HL-60 (cell line): ENCODE measurements around the gene SDCCAG8.

Experiments
- DNase-seq, 2 experiments: peaks; one replicate each; pipeline ENCODE4 v3.0.0-alpha.2; 2010 to 2020; ENCODE audit warnings: low read depth in 1 of 2, low spot score in 1 of 2
- H3K27ac ChIP-seq: fragments of 250-450 bp; sonication (Bioruptor Pico); replicated peaks from 2 replicates; pipeline ENCODE4 v1.5.1; 2020; ENCODE audit warnings: mild to moderate bottlenecking, moderate library complexity
- H3K27me3 ChIP-seq: fragments of 250-450 bp; sonication (Bioruptor Pico); 2 replicates; pipeline ENCODE4 v1.5.1; 2021; ENCODE audit warnings: mild to moderate bottlenecking, moderate library complexity; ENCODE audit not compliant: insufficient read depth, poor library complexity, severe bottlenecking
- H3K4me3 ChIP-seq: replicated peaks from 2 replicates; pipeline ENCODE4 v1.5.1; 2011; ENCODE audit warnings: mild to moderate bottlenecking, control low read depth, low read length; ENCODE audit not compliant: insufficient read depth
- CTCF ChIP-seq: IDR thresholded peaks from one replicate; pipeline ENCODE4 v1.5.1; 2011; ENCODE audit warnings: low read length, control low read depth, inconsistent platforms; ENCODE audit not compliant: insufficient read depth
- GABPA ChIP-seq: IDR thresholded peaks from 2 replicates; pipeline ENCODE4 v1.6.1; 2012; ENCODE audit warnings: low read depth
- POLR2AphosphoS5 ChIP-seq: IDR thresholded peaks from 2 replicates; pipeline ENCODE4 v1.6.1; 2012; ENCODE audit warnings: low read depth
- REST ChIP-seq: IDR thresholded peaks from 2 replicates; pipeline ENCODE4 v1.6.1; 2012; ENCODE audit warnings: low read depth; ENCODE audit not compliant: insufficient replicate concordance
- SPI1 ChIP-seq: IDR thresholded peaks from 2 replicates; pipeline ENCODE4 v1.6.1; 2012; ENCODE audit warnings: low read depth, mild to moderate bottlenecking, borderline replicate concordance

SDCCAG8 gene

GRCh38 chr1:243447844-243448243, 192.0 kb downstream of the SDCCAG8 start:
- H3K4me3 ChIP-seq: no peak overlapping the region
- TF ChIP-seq GABPA: no peak
- H3K27ac ChIP-seq: no peak overlapping the region
- no peaks in the 10 kb centered on the region for H3K27me3 ChIP-seq
- DNase-seq: no peak

- no peak overlapping the region for H3K4me3 ChIP-seq
- H3K27ac ChIP-seq: no peak overlapping the region
- TF ChIP-seq GABPA: no peak
- DNase-seq: no peak
- H3K27me3 ChIP-seq: no peaks in the 10 kb centered on the region
These were observed 193.5 kb downstream of the SDCCAG8 start for GRCh38 chr1:243449373-243449772.

GRCh38 chr1:243452092-243452491, 196.3 kb downstream of the SDCCAG8 start:
- DNase-seq: peak in 1 of 2 experiments; percentile 75
- Histone ChIP-seq H3K27me3 (no peaks in the 10 kb centered on the region), H3K27ac (peak overlapping the region; percentile 78), H3K4me3 (no peak overlapping the region)
- TF ChIP-seq SPI1 (peak; percentile 90), GABPA (no peak), CTCF (no peak), REST (no peak), POLR2AphosphoS5 (no peak)

GRCh38 chr1:243454328-243454997, 198.6 kb downstream of the SDCCAG8 start:
- no peak for DNase-seq
- H3K4me3 ChIP-seq: no peak overlapping the region
- TF ChIP-seq SPI1: no peak
- TF ChIP-seq REST: no peak
- TF ChIP-seq CTCF: no peak
- no peak for TF ChIP-seq GABPA
- TF ChIP-seq POLR2AphosphoS5: no peak
- no peaks in the 10 kb centered on the region for H3K27me3 ChIP-seq
- no peak overlapping the region for H3K27ac ChIP-seq
